HG03280 (cell line): ENCODE data around the gene DUSP10.

Experiments used
- ATAC-seq: cut with Tn5 transposase; IDR thresholded peaks from one replicate; pipeline ENCODE4 v1.9.1; 2021; ENCODE audit warnings: mild to moderate bottlenecking, moderate library complexity; ENCODE audit not compliant: unreplicated experiment

Gene DUSP10

DNA sequence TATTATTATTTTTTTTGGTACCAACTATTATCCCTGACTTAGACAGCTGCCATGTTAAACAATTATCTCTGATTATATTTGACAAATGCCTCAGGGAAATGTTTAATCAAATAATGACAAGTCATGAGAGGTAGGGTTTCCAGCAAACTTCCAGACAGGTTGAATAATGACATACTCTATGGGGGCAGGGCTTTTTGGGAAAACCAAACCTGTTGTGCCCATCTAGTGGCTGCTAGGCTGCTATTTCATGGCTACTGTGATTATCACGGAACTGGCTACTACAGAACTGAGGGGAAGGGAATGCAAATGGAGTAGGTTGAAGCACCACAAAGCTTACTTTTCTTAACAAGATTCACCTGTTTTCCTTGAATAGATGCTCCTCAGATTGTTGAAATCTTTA lies 77.6 kb downstream of the DUSP10 start:
- ATAC-seq = no peak

DNA sequence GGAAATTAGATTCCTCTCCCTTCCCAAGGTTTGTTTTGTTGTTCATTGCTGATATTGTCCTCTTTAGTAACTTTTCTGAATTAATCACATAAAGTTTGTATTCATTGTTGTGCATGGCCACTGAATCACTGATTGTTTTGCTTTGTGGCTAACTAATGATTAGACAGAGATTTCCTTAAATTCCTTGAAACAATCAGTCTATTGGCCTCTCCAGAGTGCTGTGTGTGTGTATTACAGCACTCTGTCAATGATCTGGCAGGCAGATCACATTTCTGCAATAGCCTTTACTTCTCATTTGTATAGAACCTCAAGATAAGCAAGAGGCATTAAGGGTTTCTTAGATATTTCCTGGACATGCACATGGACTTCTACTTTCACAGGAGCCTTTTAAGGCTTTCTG lies 78.6 kb downstream of the DUSP10 start:
- no peak for ATAC-seq

DNA sequence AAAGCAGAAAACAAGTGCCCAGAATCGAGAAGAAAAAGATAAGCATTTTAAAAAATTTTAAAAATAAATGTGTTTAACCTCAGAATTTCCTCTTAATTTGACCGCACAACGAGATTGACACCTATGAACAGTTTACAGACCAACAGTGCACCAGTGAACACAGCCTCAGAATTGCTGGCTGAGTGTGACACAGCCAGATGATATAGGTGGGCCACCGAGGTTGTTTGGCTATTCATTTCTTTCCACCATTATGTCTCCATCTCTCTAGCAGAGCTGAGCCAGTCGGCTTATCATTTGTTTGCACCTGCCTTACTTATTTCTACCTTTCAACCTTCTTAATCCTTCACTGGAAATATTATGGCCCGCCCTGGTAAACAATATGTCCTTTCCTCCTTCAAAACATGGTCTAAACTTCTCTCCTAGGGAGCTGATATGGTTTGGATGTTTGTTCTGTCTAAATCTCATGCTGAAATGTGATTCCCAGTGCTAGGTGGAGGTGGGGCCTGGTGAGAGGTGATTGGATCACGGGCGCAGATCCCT lies 86.1 kb downstream of the DUSP10 start:
- no peak for ATAC-seq
